Measurements from ENCODE around the gene LRSAM1.

The LRSAM1 gene

GRCh38 chr9:127519301-127520166 is 68.2 kb downstream of the LRSAM1 start:
- peak in 1 of 2 donors; percentile 9 for DNase-seq

GRCh38 chr9:127520941-127521918 is 69.9 kb downstream of the LRSAM1 start:
- no peak for DNase-seq

GRCh38 chr9:127521919-127522304 is 70.6 kb downstream of the LRSAM1 start:
- no peak for DNase-seq

- no peak for DNase-seq
These were observed 71.4 kb downstream of the LRSAM1 start for GRCh38 chr9:127522727-127523126.

- DNase-seq: peak; percentile 26 to 37
These were observed 72.1 kb downstream of the LRSAM1 start for GRCh38 chr9:127523312-127523851.

- DNase-seq: no peak
These were observed 73.1 kb downstream of the LRSAM1 start for GRCh38 chr9:127524373-127524772.

- no peak for DNase-seq
These were observed 74.3 kb downstream of the LRSAM1 start for GRCh38 chr9:127525401-127526188.

- no peak for DNase-seq
These were observed 75.6 kb downstream of the LRSAM1 start for GRCh38 chr9:127526655-127527559.

- DNase-seq: no peak
These were observed 76.4 kb downstream of the LRSAM1 start for GRCh38 chr9:127527560-127528268.

GRCh38 chr9:127528422-127529251 is 77.3 kb downstream of the LRSAM1 start:
- DNase-seq: no peak

GRCh38 chr9:127529671-127530070 is 78.4 kb downstream of the LRSAM1 start:
- no peak for DNase-seq

GRCh38 chr9:127530206-127530941 is 79.1 kb downstream of the LRSAM1 start:
- no peak for DNase-seq

- DNase-seq: no peak
These were observed 80.4 kb downstream of the LRSAM1 start for GRCh38 chr9:127531676-127532075.

GRCh38 chr9:127534250-127534906 is 83.1 kb downstream of the LRSAM1 start:
- DNase-seq: no peak

- no peak for DNase-seq
These were observed 83.6 kb downstream of the LRSAM1 start for GRCh38 chr9:127534931-127535330.

GRCh38 chr9:127535396-127535795 is 84.1 kb downstream of the LRSAM1 start:
- no peak for DNase-seq

- no peak for DNase-seq
These were observed 84.5 kb downstream of the LRSAM1 start for GRCh38 chr9:127535834-127536233.

GRCh38 chr9:127536499-127536898 is 85.2 kb downstream of the LRSAM1 start:
- no peak for DNase-seq
